Liver (tissue), 9 donors: ENCODE results near the gene MPHOSPH6. TPM values are rescaled to one million over a fixed set of nuclear protein-coding genes. Genes with fewer than 3 reads are reported as not detected.

Source experiments
- DNase-seq: peaks from one replicate; pipeline ENCODE4 v3.0.0-alpha.2; 2017; ENCODE audit warnings: low spot score
- H3K27ac ChIP-seq, 2 donors: one replicate each; pipeline ENCODE4 v1.7.0; 2013; ENCODE audit warnings: inconsistent platforms in 2 of 2, low read length in 2 of 2, control low read depth in 1 of 2, low read depth in 1 of 2, mild to moderate bottlenecking in 1 of 2
- H3K27me3 ChIP-seq, 4 donors: one replicate each; pipeline versions ENCODE4 v1.6.1 to v1.7.0; 2013; ENCODE audit warnings: low read length in 3 of 4, inconsistent platforms in 1 of 4, mild to moderate bottlenecking in 1 of 4, moderate library complexity in 1 of 4; ENCODE audit not compliant: control insufficient read depth in 4 of 4, insufficient read depth in 4 of 4
- H3K36me3 ChIP-seq, 4 donors: one replicate each; pipeline versions ENCODE4 v1.6.1 to v1.7.0; 2013; ENCODE audit warnings: low read length in 3 of 4, mild to moderate bottlenecking in 3 of 4, low read depth in 1 of 4, moderate library complexity in 1 of 4; ENCODE audit not compliant: control insufficient read depth in 4 of 4, insufficient read depth in 3 of 4
- H3K4me1 ChIP-seq, 4 donors: one replicate each; pipeline versions ENCODE4 v1.6.1 to v1.7.0; 2013; ENCODE audit warnings: low read length in 3 of 4, mild to moderate bottlenecking in 3 of 4, moderate library complexity in 1 of 4; ENCODE audit not compliant: control insufficient read depth in 4 of 4, insufficient read depth in 4 of 4
- H3K4me3 ChIP-seq, 3 donors: one replicate each; pipeline versions ENCODE4 v1.6.1 to v1.7.0; 2013; ENCODE audit warnings: low read length in 3 of 3, control low read depth in 1 of 3, low read depth in 1 of 3, mild to moderate bottlenecking in 1 of 3
- H3K9ac ChIP-seq, 2 donors: one replicate each; pipeline ENCODE4 v1.7.0; 2013; ENCODE audit warnings: low read length in 2 of 2, mild to moderate bottlenecking in 2 of 2, moderate library complexity in 2 of 2, control low read depth in 1 of 2, low read depth in 1 of 2
- H3K9me3 ChIP-seq, 4 donors: one replicate each; pipeline versions ENCODE4 v1.6.1 to v1.7.0; 2013; ENCODE audit warnings: low read length in 3 of 4; ENCODE audit not compliant: control insufficient read depth in 4 of 4
- FOXA1 ChIP-seq: IDR thresholded peaks from 2 replicates; pipeline ENCODE4 v1.6.1; 2016; ENCODE audit warnings: antibody characterized with exemption
- FOXA2 ChIP-seq: IDR thresholded peaks from 2 replicates; pipeline ENCODE4 v1.6.1; 2016; ENCODE audit warnings: antibody characterized with exemption
- GABPA ChIP-seq, 2 donors: IDR thresholded peaks in 1 of 2; conservative IDR thresholded peaks in 1 of 2; 2 replicates each; pipeline ENCODE4 v1.6.1; 2016; ENCODE audit warnings: antibody characterized with exemption in 2 of 2, mild to moderate bottlenecking in 1 of 2, moderate library complexity in 1 of 2
- HNF4G ChIP-seq: IDR thresholded peaks from 2 replicates; pipeline ENCODE4 v1.6.1; 2016; ENCODE audit warnings: antibody characterized with exemption
- JUND ChIP-seq, 2 donors: IDR thresholded peaks; 2 replicates each; pipeline ENCODE4 v1.6.1; 2016; ENCODE audit warnings: antibody characterized with exemption in 2 of 2
- NR2F2 ChIP-seq: IDR thresholded peaks from 2 replicates; pipeline ENCODE4 v1.6.1; 2016; ENCODE audit warnings: antibody characterized with exemption
- RXRA ChIP-seq, 2 donors: IDR thresholded peaks; 2 replicates each; pipeline ENCODE4 v1.6.1; 2017 to 2018; ENCODE audit warnings: antibody characterized with exemption in 2 of 2, mild to moderate bottlenecking in 1 of 2
- SP1 ChIP-seq: IDR thresholded peaks from 2 replicates; pipeline ENCODE4 v1.6.1; 2018; ENCODE audit warnings: antibody characterized with exemption, mild to moderate bottlenecking
- TAF1 ChIP-seq: conservative IDR thresholded peaks from 2 replicates; pipeline ENCODE4 v1.6.1; 2016; ENCODE audit warnings: antibody characterized with exemption, mild to moderate bottlenecking
- YY1 ChIP-seq: IDR thresholded peaks from 2 replicates; pipeline ENCODE4 v1.6.1; 2016; ENCODE audit warnings: antibody characterized with exemption, mild to moderate bottlenecking
- WGBS: extraction: QIAGEN DNeasy Blood & Tissue Kit; methylation state at CpG from one replicate; pipeline ENCODE4 v1.1.7; 2013; 5-methylcytosine and 5-hydroxymethylcytosine counted together
- polyA plus RNA-seq, 2 donors: library from polyadenylated mRNA; stranded (reverse) in 1 of 2; unstranded in 1 of 2; fragments of 200-250 nt in 1 of 2; fragments of >200 nt in 1 of 2; fragmentation: Nextera tagmentation in 1 of 2; extraction: Ambion mirVana in 1 of 2; gene quantifications; one replicate each; pipeline versions ENCODE4 v1.2.1 to v1.2.3, GENCODE V29; 2013 to 2015
- total RNA-seq, 2 donors: library from RNA; depleted of rRNA; stranded (reverse); fragments of >200 nt; gene quantifications; one replicate each; pipeline ENCODE4 v1.2.3, GENCODE V29; 2014
- TF ChIP-seq, protein P1 (sequence below): fragments of 150-350 bp; IDR thresholded peaks from 2 replicates; pipeline ENCODE4 v1.5.1; 2017; ENCODE audit warnings: improper control_type of control experiment, low read depth, low read length; ENCODE audit not compliant: missing input control
- TF ChIP-seq, protein P2 (sequence below): IDR thresholded peaks from 2 replicates; pipeline ENCODE4 v1.6.1; 2016; ENCODE audit warnings: antibody characterized with exemption
- TF ChIP-seq, protein P3 (sequence below): IDR thresholded peaks from 2 replicates; pipeline ENCODE4 v1.6.1; 2016; ENCODE audit warnings: antibody characterized with exemption, mild to moderate bottlenecking
- donor health status: healthy.
- donor health status: healthy.
- donor health status: healthy.
- donor health status: healthy.
- donor health status: healthy.

MPHOSPH6 gene
- total and polyA plus RNA-seq, 4 donors: 7.3 to 15.1 (median 11.3) TPM

DNA sequence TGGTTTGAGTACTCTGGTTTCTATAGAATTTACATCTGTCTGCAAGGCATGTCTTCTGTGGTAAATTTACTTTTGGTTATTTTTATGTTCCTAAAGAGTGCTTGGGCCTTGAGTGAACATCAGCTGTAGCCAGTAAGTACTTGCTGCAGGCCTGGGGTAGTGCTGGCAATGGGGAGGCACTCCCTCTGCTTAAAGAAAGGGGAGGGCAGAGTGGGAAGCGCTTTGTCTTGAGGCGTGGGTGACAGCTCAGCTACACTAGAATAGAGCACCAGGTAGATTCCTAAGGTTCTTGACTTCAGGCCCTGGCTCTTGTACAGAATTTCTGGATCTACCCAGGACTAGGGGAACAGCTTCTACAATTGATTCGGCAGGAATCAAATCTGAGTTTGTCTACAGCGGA is 50.6 kb downstream of the MPHOSPH6 start (continued):
- TF ChIP-seq, protein P1, sequence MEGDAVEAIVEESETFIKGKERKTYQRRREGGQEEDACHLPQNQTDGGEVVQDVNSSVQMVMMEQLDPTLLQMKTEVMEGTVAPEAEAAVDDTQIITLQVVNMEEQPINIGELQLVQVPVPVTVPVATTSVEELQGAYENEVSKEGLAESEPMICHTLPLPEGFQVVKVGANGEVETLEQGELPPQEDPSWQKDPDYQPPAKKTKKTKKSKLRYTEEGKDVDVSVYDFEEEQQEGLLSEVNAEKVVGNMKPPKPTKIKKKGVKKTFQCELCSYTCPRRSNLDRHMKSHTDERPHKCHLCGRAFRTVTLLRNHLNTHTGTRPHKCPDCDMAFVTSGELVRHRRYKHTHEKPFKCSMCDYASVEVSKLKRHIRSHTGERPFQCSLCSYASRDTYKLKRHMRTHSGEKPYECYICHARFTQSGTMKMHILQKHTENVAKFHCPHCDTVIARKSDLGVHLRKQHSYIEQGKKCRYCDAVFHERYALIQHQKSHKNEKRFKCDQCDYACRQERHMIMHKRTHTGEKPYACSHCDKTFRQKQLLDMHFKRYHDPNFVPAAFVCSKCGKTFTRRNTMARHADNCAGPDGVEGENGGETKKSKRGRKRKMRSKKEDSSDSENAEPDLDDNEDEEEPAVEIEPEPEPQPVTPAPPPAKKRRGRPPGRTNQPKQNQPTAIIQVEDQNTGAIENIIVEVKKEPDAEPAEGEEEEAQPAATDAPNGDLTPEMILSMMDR: no peak
- no peak for TF ChIP-seq HNF4G
- TF ChIP-seq YY1: no peak
- TF ChIP-seq TAF1: no peak
- TF ChIP-seq, protein P2, sequence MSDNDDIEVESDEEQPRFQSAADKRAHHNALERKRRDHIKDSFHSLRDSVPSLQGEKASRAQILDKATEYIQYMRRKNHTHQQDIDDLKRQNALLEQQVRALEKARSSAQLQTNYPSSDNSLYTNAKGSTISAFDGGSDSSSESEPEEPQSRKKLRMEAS: no peak

DNA sequence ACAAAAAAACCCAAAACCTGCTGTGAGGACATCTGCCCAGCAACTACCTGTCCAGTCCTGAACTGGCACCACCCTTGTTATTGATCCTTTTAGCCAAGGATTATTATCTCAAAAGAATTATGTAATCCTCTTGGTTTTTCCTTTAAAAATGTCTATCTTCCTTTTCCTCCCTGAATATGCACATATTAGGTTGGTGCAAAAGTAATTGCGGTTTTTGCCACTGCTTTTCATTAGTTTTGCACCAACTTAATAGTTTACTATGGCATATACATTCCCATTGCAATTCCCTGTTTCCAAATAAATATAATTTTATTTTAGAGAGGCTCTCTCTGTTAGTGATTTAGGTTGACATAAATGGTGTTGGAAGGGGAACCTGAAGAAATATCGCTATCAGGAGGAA is 51.3 kb downstream of the MPHOSPH6 start:
- no peak overlapping the region for H3K9ac ChIP-seq
- no peak overlapping the region for H3K27ac ChIP-seq
- H3K4me1 ChIP-seq: no peaks in the 10 kb centered on the region
- H3K4me3 ChIP-seq: no peak overlapping the region
- H3K36me3 ChIP-seq: no peaks in the 10 kb centered on the region
- TF ChIP-seq RXRA (IDR thresholded peaks at IDR 0.05) (no peak), TAF1 (no peak), FOXA1 (no peak), FOXA2 (no peak), NR2F2 (no peak), GABPA (IDR thresholded peaks at IDR 0.05 in 1 of 2, conservative IDR thresholded peaks at IDR 0.05 in 1 of 2) (no peak), SP1 (no peak), JUND (IDR thresholded peaks at IDR 0.05) (no peak)
- TF ChIP-seq, protein P1: no peak
- TF ChIP-seq, protein P3, sequence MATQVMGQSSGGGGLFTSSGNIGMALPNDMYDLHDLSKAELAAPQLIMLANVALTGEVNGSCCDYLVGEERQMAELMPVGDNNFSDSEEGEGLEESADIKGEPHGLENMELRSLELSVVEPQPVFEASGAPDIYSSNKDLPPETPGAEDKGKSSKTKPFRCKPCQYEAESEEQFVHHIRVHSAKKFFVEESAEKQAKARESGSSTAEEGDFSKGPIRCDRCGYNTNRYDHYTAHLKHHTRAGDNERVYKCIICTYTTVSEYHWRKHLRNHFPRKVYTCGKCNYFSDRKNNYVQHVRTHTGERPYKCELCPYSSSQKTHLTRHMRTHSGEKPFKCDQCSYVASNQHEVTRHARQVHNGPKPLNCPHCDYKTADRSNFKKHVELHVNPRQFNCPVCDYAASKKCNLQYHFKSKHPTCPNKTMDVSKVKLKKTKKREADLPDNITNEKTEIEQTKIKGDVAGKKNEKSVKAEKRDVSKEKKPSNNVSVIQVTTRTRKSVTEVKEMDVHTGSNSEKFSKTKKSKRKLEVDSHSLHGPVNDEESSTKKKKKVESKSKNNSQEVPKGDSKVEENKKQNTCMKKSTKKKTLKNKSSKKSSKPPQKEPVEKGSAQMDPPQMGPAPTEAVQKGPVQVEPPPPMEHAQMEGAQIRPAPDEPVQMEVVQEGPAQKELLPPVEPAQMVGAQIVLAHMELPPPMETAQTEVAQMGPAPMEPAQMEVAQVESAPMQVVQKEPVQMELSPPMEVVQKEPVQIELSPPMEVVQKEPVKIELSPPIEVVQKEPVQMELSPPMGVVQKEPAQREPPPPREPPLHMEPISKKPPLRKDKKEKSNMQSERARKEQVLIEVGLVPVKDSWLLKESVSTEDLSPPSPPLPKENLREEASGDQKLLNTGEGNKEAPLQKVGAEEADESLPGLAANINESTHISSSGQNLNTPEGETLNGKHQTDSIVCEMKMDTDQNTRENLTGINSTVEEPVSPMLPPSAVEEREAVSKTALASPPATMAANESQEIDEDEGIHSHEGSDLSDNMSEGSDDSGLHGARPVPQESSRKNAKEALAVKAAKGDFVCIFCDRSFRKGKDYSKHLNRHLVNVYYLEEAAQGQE: no peak
- H3K27me3 ChIP-seq: no peaks in the 10 kb centered on the region
- DNase-seq: no peak
- WGBS: 86% methylated on average over 2 of the region's 2 CpGs
- H3K9me3 ChIP-seq: no peaks in the 10 kb centered on the region

DNA sequence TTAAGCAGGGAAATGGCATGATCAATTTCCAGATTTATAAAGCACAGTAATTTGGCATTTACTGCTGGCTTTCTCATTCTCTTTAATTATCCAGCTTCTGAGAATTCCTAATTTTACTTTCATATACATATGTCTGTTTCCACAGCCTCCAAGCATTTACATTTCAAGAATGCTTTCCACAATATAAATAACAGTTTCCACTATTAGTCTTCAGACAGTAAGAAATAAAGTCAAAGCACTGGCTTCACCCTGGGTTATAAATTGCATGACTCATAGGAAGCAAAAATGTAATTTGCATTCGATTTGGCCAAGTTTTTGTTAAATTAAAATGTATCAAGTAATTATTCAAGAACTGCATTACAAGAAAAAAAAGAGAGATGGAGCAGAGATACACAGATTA is 53.5 kb downstream of the MPHOSPH6 start:
- no peak for DNase-seq
- Histone ChIP-seq H3K27ac (no peak overlapping the region), H3K4me3 (no peak overlapping the region), H3K36me3 (no peaks in the 10 kb centered on the region), H3K27me3 (no peaks in the 10 kb centered on the region), H3K4me1 (no peaks in the 10 kb centered on the region), H3K9me3 (no peaks in the 10 kb centered on the region), H3K9ac (no peak overlapping the region)
- WGBS: 79% methylated on average over 1 of the region's 1 CpG
- no peak for TF ChIP-seq YY1
